Right ventricle myocardium inferior (tissue), 1 donor: ENCODE data around the gene WFDC13. TPM values are rescaled to one million over a fixed set of nuclear protein-coding genes. Genes with fewer than 3 reads are reported as not detected.

ENCODE experiments used
- ATAC-seq: fragments of 200-7000 bp; cut with Tn5 transposase; one replicate; pipeline ENCODE4 v1.9.1; 2020; ENCODE audit warnings: mild to moderate bottlenecking, moderate library complexity
- DNase-seq: peaks from one replicate; pipeline ENCODE4 v3.0.0; 2021; ENCODE audit errors: missing footprints
- intact Hi-C: fragments of 100-400 bp; cut with DNase I; formaldehyde crosslinking; loops from one replicate; pipeline ENCODE4 v1.11.0; 2022
- microRNA-seq: library from miRNA; unstranded; fragments of <30 nt; microRNA quantifications from one replicate; pipeline ENCODE4 v1.2.0, GENCODE V29; 2020
- total RNA-seq: library from RNA; stranded (reverse); fragmentation: NEBNext Ultra II Directional; extraction: Animal tissue kit (Norgen Biotek cat#: 25700); gene quantifications from one replicate; pipeline ENCODE4 v1.2.1, GENCODE V29; 2021
- donor health status: DM: no; HTN: yes; CAD: no; lungs with severe emphysema.

Gene WFDC13
- total RNA-seq, 1 donor from 2014 or later, result not detected

- intact Hi-C loops, result no loop called here
- no peak for ATAC-seq
- no peak for DNase-seq
These were observed 50.9 kb downstream of the WFDC13 start for GRCh38 chr20:45752746-45753145.

- ATAC-seq (no peak), DNase-seq (no peak)
- intact Hi-C loops, result no loop called here
These were observed 56.3 kb downstream of the WFDC13 start for GRCh38 chr20:45758096-45758495.

Small RNA genes within 50 kb of the gene (microRNA-seq; reads per million reads assigned to microRNA genes)
- gene MIR3617, result not detected

Other genes with a start within 250 kb of the WFDC13 start
- 0.95 TPM for gene WFDC2, start 232.3 kb upstream of the WFDC13 start, total RNA-seq
- not detected for gene SPINT3, start 186.4 kb upstream of the WFDC13 start, total RNA-seq
- gene WFDC6, start 162.6 kb upstream of the WFDC13 start, total RNA-seq, result not detected
- gene EPPIN, start 154.6 kb upstream of the WFDC13 start, total RNA-seq, result not detected
- not detected for gene WFDC8, start 122.8 kb upstream of the WFDC13 start, total RNA-seq
- gene WFDC10A, start 72.3 kb upstream of the WFDC13 start, total RNA-seq, result not detected
- not detected for gene WFDC9, start 70.8 kb upstream of the WFDC13 start, total RNA-seq
- not detected for gene WFDC11, start 31.8 kb upstream of the WFDC13 start, total RNA-seq
- gene WFDC10B, start 3.0 kb downstream of the WFDC13 start, total RNA-seq, result not detected
- gene SPINT4, start 20.3 kb downstream of the WFDC13 start, total RNA-seq, result not detected
- gene WFDC3, start 89.8 kb downstream of the WFDC13 start, total RNA-seq, result 1.1 TPM
- gene DNTTIP1, start 89.9 kb downstream of the WFDC13 start, total RNA-seq, result 12.4 TPM
- gene UBE2C, start 110.6 kb downstream of the WFDC13 start, total RNA-seq, result 1.7 TPM
- gene TNNC2, start 125.3 kb downstream of the WFDC13 start, total RNA-seq, result not detected
- gene SNX21, start 131.8 kb downstream of the WFDC13 start, total RNA-seq, result 22.5 TPM
- gene ACOT8, start 155.4 kb downstream of the WFDC13 start, total RNA-seq, result 29.4 TPM
- gene ZSWIM3, start 155.6 kb downstream of the WFDC13 start, total RNA-seq, result 2.1 TPM
- gene ZSWIM1, start 179.2 kb downstream of the WFDC13 start, total RNA-seq, result 11.4 TPM
- gene SPATA25, start 185.6 kb downstream of the WFDC13 start, total RNA-seq, result 2.0 TPM
- gene NEURL2, start 189.2 kb downstream of the WFDC13 start, total RNA-seq, result 5.0 TPM
- 113 TPM for gene CTSA, start 189.3 kb downstream of the WFDC13 start, total RNA-seq
- 156 TPM for gene PLTP, start 210.1 kb downstream of the WFDC13 start, total RNA-seq
- 22.5 TPM for gene PCIF1, start 232.6 kb downstream of the WFDC13 start, total RNA-seq